GM13976 (cell line): ENCODE measurements around the gene DNAJC18.

Experiments
- DNase-seq: peaks from one replicate; pipeline ENCODE4 v3.0.0; 2012; ENCODE audit warnings: low spot score
- CTCF ChIP-seq: IDR thresholded peaks from 2 replicates; pipeline ENCODE4 v1.5.1; 2012; ENCODE audit warnings: borderline replicate concordance, mild to moderate bottlenecking; ENCODE audit not compliant: insufficient read depth; ENCODE audit errors: extremely low read depth, missing control alignments, control extremely low read depth
- in situ Hi-C: fragments of 300-500 bp; cut with MboI; formaldehyde crosslinking; loops from one replicate; pipeline ENCODE4 v1.12.0; 2022; ENCODE audit warnings: low sequenced_read_pairs, mixed read lengths, inconsistent platforms; ENCODE audit not compliant: unreplicated experiment

DNAJC18 gene

GRCh38 chr5:139396691-139397090, 42.6 kb downstream of the DNAJC18 start:
- in situ Hi-C loops, result no loop called here
- no peak for DNase-seq
- no peak for TF ChIP-seq CTCF

DNA sequence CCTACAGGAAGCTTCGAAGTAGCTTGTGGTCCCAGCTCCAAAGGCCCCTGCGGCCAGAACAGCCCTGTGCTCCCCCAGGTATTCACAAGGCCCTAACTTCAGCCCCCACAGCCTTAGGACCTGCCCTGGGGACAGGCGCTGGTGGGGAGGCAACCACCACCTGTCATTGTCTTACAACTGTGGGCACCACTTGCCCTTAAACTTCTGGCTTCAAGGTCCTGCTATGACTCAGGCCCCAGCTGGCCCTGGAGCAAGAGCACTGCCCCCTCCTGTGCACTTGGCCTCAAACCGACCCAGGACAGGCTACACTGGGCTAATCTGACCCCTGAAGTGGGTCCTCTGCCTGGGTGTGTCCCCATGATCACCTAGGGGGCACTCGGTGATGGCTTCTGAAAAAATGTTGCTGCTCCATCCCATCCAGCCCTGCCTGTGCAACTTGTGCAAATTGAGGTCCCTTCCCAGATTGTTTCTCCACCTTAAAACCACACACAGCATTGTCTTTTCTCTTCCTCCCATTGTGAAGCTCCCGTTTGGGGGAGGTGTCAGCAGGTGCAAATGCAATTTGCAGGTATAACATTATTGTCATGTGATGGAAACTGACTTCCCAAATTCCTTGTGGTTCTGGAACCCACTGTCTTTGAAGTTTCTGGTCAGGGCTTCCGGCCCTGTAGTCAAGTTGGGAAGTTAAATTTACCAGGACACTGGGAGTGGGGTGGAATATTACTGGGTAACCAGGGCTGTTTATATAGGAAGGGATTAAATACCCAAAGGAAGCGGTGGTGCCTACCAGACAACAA, 43.3 kb downstream of the DNAJC18 start:
- peak; percentile 4 for TF ChIP-seq CTCF
- no peak for DNase-seq
- in situ Hi-C loops, result no loop called here

GRCh38 chr5:139394654-139395566, 44.4 kb downstream of the DNAJC18 start, which contains the start of gene PROB1:
PROB1 (minus strand) TSS chr5:139395104; CDS start chr5:139395081, 23 bp downstream.
- in situ Hi-C loops, result no loop called here
- no peak for DNase-seq
- TF ChIP-seq CTCF, result no peak

- peak; percentile 80 for DNase-seq
- peak; percentile 95 for TF ChIP-seq CTCF
- in situ Hi-C loops, result no loop called here
These were observed 45.1 kb downstream of the DNAJC18 start for GRCh38 chr5:139394123-139394653.

GRCh38 chr5:139393497-139394122, 45.7 kb downstream of the DNAJC18 start:
- peak; percentile 49 for DNase-seq
- in situ Hi-C loops, result no loop called here
- TF ChIP-seq CTCF, result no peak
